ENCODE measurements around the gene SNX27. TPM values are rescaled to one million over a fixed set of nuclear protein-coding genes. Genes with fewer than 3 reads are reported as not detected.

SNX27 gene
- 10 to 100 TPM; 18.4 to 28.1 (median 27.0) TPM for polyA plus RNA-seq (ENCODE audit: insufficient read length in 3 of 3)
- long read RNA-seq, donor 1, full-length matches to known transcripts = 1 of 192 reads
- long read RNA-seq, donor 1, partial matches to known transcripts = 170 of 192 reads
- long read RNA-seq, donor 1, other reads (novel, unspliced or antisense) = 21 of 192 reads
- long read RNA-seq, donor 2, partial matches to known transcripts = 22 of 23 reads
- long read RNA-seq, donor 2, other reads (novel, unspliced or antisense) = 0 of 23 reads
- long read RNA-seq, donor 3, full-length matches to known transcripts = 2 of 2 reads
- long read RNA-seq, donor 3, partial matches to known transcripts = 0 of 2 reads
- long read RNA-seq, donor 3, other reads (novel, unspliced or antisense) = 0 of 2 reads
- long read RNA-seq, donor 4 = 0 reads
- long read RNA-seq, donor 5, full-length matches to known transcripts = 3 of 3 reads
- long read RNA-seq, donor 5, partial matches to known transcripts = 0 of 3 reads
- long read RNA-seq, donor 5, other reads (novel, unspliced or antisense) = 0 of 3 reads
- long read RNA-seq, donor 6, full-length matches to known transcripts = 1 of 1 reads
- long read RNA-seq, donor 6, partial matches to known transcripts = 0 of 1 reads
- long read RNA-seq, donor 6, other reads (novel, unspliced or antisense) = 0 of 1 reads
- long read RNA-seq, donor 7, full-length matches to known transcripts = 3 of 3 reads
- long read RNA-seq, donor 7, partial matches to known transcripts = 0 of 3 reads
- long read RNA-seq, donor 7, other reads (novel, unspliced or antisense) = 0 of 3 reads
- long read RNA-seq, donor 8 = 0 reads
- long read RNA-seq, donor 9, full-length matches to known transcripts = 3 of 3 reads
- long read RNA-seq, donor 9, partial matches to known transcripts = 0 of 3 reads
- long read RNA-seq, donor 9, other reads (novel, unspliced or antisense) = 0 of 3 reads
- long read RNA-seq, donor 10, full-length matches to known transcripts = 1 of 1 reads
- long read RNA-seq, donor 10, partial matches to known transcripts = 0 of 1 reads
- long read RNA-seq, donor 10, other reads (novel, unspliced or antisense) = 0 of 1 reads
- long read RNA-seq, donor 11 = 0 reads
- long read RNA-seq, donor 12, full-length matches to known transcripts = 6 of 6 reads
- long read RNA-seq, donor 12, partial matches to known transcripts = 0 of 6 reads
- long read RNA-seq, donor 12, other reads (novel, unspliced or antisense) = 0 of 6 reads
- long read RNA-seq, donor 13, full-length matches to known transcripts = 1 of 1 reads
- long read RNA-seq, donor 13, partial matches to known transcripts = 0 of 1 reads
- long read RNA-seq, donor 13, other reads (novel, unspliced or antisense) = 0 of 1 reads
- long read RNA-seq, donor 14 = 0 reads
- long read RNA-seq, donor 15, full-length matches to known transcripts = 3 of 197 reads
- long read RNA-seq, donor 15, partial matches to known transcripts = 180 of 197 reads
- long read RNA-seq, donor 15, other reads (novel, unspliced or antisense) = 14 of 197 reads
- long read RNA-seq, donor 16, full-length matches to known transcripts = 1 of 1 reads
- long read RNA-seq, donor 16, partial matches to known transcripts = 0 of 1 reads
- long read RNA-seq, donor 16, other reads (novel, unspliced or antisense) = 0 of 1 reads

GRCh38 chr1:151611832-151612500 lies at the start of gene SNX27:
SNX27 (plus strand) TSS chr1:151612050; CDS start chr1:151612202, 152 bp downstream.
- DNase-seq = peak; percentile 95

DNA sequence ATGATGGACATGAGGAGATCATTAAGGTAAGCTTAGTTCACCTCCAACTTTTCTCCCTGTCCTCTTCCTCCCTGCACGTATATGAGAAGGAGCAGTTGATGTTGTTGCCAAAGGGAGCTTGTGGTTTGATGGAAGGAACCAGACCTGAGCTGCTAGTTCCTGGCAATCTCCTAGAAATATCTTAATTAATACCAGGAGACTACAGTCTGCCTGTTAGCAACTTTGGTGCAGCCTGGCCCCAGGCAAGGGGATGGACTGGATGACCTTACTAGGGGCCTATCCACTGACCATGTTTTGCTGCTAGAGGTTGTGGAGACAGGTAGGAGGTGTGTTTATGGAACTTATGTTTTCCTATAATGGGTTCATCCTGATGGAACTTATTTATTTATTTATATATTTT lies 49.2 kb upstream of the SNX27 start:
- DNase-seq = no peak

- no peak for DNase-seq
These were observed 48.5 kb upstream of the SNX27 start for GRCh38 chr1:151563376-151563775.

DNA sequence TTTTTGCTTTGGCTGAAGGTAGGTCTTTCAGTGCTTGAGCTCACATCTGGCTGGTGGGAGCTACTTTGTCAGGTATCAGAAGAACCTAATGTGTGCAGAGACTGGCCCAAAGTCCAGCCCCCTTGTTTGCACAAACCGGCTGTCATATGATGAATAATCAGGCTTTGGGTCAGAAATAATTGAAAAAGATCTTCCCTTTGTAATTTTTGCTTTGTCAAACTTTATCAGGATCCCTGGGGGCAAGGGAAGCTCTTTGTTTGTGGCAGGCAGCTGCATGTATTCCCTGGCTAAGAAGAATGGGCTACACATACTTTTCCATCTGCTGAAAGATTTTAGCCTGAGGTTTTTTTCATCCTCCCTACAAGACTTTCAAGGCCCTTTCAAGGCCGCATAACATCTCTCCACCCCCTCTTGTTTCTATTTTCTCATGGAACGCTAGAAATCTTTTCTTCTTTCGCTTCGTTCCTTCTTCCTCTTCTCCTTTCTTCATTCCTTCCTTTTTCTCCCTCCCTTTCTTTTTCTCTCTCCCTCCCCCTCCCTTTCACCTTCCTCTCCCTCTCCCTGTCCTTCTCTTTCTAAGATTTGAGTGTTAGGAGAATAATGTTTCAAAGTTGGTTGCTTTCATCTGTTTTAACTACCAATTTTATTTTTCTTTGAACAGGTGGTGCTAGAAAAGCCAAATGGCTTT lies 46.2 kb upstream of the SNX27 start:
- no peak for DNase-seq

DNA sequence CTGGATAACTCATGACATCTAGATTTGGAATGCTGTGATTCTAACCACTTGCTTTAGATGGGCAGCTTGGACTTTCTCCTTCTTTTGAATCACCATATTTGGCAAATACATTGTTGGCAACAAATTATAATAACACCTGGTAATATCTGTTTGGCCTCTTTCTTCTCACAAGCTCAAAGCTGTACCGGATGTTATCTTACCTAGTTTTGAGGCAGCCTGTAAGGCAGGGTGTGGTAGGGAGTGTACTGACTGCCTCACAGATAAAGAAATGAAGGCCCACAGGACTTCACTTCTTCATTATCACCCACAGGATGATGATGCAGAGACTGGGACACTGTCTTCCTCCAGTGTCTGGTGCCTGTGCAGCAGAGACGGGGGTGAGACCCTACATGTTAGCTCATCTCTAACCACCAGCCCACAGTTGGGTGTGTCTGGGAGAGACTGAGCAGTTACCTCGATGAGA lies 43.2 kb upstream of the SNX27 start:
- DNase-seq = no peak

DNA sequence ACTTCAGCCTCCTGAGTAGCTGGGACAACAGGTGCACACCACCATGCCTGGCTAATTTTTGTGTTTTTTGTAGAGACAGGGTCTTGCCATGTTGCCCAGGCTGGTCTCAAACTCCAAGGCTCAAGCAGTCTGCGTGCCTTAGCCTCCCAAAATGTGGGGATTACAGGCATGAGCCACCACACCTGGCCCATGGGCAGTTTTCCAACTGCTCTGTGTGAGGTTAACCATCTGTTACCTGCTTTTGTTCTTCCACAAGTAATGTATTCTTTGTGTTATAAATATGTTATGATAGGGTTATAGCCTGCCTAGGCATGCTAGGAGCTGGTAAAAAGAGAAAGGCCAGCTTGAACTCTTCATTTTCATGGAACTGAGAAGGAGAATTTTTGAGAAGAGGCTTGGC lies 41.0 kb upstream of the SNX27 start:
- no peak for DNase-seq

DNA sequence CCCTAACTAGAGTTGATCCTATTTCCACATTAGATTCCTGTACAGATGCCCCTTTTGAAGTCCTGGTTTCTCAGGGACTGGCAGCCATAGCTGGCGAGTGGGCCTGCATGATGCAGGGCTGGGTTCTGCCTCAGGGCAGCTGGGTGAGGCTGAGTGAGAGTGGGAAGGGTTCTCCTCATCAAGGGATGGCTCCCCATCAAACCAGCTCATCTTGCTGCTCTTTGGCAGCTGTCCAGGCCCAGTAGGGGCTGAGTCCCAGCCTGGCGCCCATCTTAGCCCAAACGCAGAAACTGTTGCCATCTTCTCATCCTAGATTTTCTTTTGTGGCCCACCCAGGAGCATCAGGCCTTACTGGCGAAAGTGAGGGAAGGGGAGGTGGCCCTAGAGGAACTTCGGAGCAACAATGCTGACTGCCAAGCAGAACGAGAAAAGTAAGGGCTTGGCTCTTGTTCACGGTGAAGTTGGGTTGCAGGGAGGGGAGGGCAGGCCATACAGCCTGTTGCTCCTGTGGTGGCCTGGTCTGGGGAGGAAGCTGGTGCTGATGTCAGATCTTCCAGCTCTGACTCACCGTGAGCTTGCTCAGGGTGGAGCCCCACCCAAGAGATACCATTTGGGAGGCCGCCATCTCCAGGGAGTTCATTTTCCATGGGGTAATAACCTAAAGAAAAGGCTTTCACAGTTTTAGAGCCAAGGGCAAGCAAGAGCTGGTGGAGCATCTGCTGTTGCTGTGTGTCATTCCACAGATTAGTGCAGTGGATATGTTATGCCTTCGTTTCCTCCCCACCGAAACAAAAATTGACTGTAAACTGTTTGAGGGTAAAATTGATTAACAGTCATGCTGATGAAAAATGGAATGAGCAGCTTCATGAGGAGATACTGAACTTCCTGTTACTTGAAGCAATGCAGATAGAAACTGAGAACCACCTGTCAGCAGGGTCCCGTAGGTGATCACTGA lies 37.0 kb upstream of the SNX27 start:
- no peak for DNase-seq

- no peak for DNase-seq
These were observed 34.7 kb upstream of the SNX27 start for GRCh38 chr1:151577173-151577572.

DNA sequence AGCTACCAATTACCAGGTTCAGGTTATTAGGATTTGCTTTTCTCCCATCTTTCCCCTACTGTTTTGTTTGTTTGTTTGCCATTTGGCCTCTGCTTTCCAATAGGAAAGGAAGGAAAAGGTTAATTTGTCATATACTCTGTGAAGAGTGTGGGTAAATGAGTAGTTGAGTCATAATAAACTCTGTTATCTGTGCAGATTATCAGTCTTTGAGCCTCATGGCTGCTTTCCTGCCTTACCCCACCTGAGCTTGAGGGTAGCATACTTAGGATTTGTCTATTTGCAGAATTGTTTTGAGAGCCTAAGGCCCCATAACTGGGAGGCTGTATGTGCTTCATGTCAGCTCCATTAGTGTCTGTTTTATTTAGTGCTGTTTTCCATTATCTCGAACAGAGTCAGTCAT lies 32.9 kb upstream of the SNX27 start:
- no peak for DNase-seq

DNA sequence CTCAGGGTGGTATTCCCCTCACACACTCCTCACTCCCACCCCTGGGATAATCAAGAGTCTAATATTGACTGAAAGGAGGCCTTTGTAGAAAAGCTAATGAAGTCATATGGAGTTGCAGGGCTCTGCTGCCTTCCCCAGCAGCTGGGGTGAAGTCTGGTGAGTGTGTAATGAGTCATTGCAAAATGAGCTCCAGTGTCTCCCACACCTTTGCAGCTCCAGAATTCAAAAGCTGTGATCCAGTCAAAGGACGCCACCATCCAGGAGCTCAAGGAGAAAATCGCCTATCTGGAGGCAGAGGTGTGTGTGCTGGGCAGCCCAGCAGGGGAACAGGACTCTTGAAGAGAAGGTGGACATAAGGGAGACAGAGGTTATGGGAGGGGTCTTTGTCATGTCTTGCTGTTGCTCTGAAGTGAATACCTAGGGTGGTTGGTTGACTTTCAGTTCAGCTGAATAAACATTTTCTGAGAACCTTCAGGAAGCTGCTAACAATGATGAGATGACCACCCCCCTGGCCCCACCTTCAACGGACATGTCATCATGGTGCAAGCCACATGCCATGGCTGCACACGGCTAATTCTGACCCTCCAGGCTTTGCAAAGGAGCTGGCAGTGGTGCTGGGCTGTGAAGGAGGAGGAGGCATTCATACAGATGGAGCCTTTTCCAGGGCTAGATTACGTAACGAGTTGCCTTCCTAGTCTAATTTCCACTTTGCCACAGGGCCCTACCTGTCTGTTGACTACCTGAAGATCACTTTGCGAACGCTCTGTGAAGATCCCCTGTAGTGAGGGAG lies 32.2 kb upstream of the SNX27 start:
- no peak for DNase-seq

GRCh38 chr1:151581451-151581850 lies 30.4 kb upstream of the SNX27 start:
- no peak for DNase-seq

- no peak for DNase-seq
These were observed 29.9 kb upstream of the SNX27 start for GRCh38 chr1:151581921-151582320.

DNA sequence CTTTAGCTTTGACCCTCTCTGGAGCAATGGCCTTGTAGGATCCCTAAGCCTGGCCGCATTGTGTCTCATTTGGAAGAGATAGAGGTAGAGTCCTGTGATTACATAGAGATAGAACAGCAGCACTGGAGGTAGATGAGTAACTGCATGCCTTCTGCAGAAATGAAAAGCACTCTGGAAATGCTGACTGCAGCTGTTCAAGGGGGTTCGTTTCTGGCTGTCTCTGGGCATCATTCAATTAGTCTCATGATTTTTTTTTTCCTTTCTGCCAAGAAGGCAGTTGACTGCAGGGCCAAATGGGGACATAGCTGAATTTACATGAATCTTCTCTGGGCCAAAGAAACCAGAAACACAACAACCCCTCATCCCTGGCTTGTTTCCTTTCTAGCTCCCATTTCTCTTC lies 28.1 kb upstream of the SNX27 start:
- DNase-seq = no peak

GRCh38 chr1:151584278-151584677 lies 27.6 kb upstream of the SNX27 start:
- DNase-seq = no peak

DNA sequence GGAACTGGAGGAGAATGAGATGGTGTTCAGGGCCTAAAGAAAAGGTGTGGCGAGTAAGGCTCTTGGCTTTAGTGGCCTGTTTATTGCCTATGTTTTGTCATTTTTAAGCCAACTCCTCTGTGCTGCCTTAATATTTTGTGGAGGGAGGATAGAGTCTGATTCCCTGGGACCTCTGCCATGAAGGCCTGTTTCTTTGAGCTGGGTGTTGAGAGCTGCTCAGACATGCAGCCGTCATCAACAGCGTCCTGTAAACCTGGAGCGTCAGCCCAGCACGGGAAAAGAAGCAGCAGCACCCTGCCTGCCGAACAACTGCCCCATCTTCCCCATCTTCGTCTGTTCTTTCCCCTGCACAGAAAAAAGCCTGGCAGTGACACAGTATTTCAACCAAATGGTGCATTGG lies 27.1 kb upstream of the SNX27 start:
- DNase-seq = no peak

DNA sequence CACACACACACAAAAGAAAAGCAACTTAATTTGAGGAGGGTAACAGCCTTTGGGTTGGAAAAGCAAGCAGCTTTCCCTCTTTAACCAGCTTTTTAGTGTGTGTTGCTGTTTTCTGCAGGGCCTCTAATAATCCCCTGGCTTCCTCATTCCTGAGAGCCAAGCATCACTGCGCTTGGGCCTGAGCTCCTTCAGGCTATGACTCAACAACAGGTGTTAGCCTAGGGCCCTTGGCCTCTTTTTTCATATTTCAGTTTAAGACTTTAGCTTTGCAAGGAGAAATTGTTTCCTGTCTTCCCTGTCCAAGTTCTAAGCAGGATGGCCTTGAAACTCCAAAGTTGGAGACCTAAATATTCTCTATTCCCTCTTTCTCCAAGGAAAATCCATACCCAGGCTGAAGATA lies 26.2 kb upstream of the SNX27 start:
- DNase-seq = peak; percentile 38

- DNase-seq = no peak
These were observed 20.9 kb upstream of the SNX27 start for GRCh38 chr1:151590961-151591360.

GRCh38 chr1:151593730-151594129 lies 18.1 kb upstream of the SNX27 start:
- DNase-seq = no peak
